ENCODE data around the gene HTR3D. TPM values are rescaled to one million over a fixed set of nuclear protein-coding genes. Genes with fewer than 3 reads are reported as not detected.
"Not testable (repeated sequence)": the region's sequence is repeated elsewhere in the genome, so short reads cannot be mapped to it uniquely, and the experiment has no call there.

The HTR3D gene
- total RNA-seq, 4 donors from 2014 or later = not detected

GRCh38 chr3:184059424-184059823 is 27.9 kb downstream of the HTR3D start:
- intact Hi-C loops (cut with DNase I) = no loop called here
- 72 to 77% methylated on average over 3 to 7 of the region's 7 CpGs for WGBS, 2 donors
- no peaks in the 10 kb centered on the region for H3K4me1 ChIP-seq
- TF ChIP-seq CTCF (IDR thresholded peaks at IDR 0.05) = no peak
- TF ChIP-seq POLR2A (IDR thresholded peaks at IDR 0.05) = no peak
- DNase-seq = no peak
- no peaks in the 10 kb centered on the region for H3K9me3 ChIP-seq
- H3K27me3 ChIP-seq = peaks cover 0 to 30% (median 0%) of the 10 kb centered on the region in 4 donors
- no peak overlapping the region for H3K4me3 ChIP-seq
- H3K27ac ChIP-seq = no peak overlapping the region
- H3K36me3 ChIP-seq = no peaks in the 10 kb centered on the region

- no peak for DNase-seq
- no peak overlapping the region for H3K4me3 ChIP-seq
- no peaks in the 10 kb centered on the region for H3K36me3 ChIP-seq
- no peaks in the 10 kb centered on the region for H3K9me3 ChIP-seq
- TF ChIP-seq POLR2A (IDR thresholded peaks at IDR 0.05) = no peak
- TF ChIP-seq CTCF (IDR thresholded peaks at IDR 0.05) = no peak
- no peaks in the 10 kb centered on the region for H3K4me1 ChIP-seq
- H3K27me3 ChIP-seq = peaks cover 0 to 21% (median 0%) of the 10 kb centered on the region in 4 donors
- intact Hi-C loops (cut with DNase I) = no loop called here
- H3K27ac ChIP-seq = no peak overlapping the region
Observed at GRCh38 chr3:184062637-184063036, 31.1 kb downstream of the HTR3D start.

GRCh38 chr3:184066211-184066610 is 34.7 kb downstream of the HTR3D start:
- no peak overlapping the region for H3K4me3 ChIP-seq
- WGBS, 2 donors = 85 to 96% methylated on average over 2 of the region's 2 CpGs
- intact Hi-C loops (cut with DNase I) = no loop called here
- H3K9me3 ChIP-seq = no peaks in the 10 kb centered on the region
- no peak for DNase-seq
- no peak for TF ChIP-seq POLR2A (IDR thresholded peaks at IDR 0.05)
- TF ChIP-seq CTCF (IDR thresholded peaks at IDR 0.05) = no peak
- H3K36me3 ChIP-seq = no peaks in the 10 kb centered on the region
- peaks cover 0 to 13% (median 0%) of the 10 kb centered on the region in 4 donors for H3K27me3 ChIP-seq
- H3K4me1 ChIP-seq = no peaks in the 10 kb centered on the region
- no peak overlapping the region for H3K27ac ChIP-seq

GRCh38 chr3:184067573-184068055 is 36.1 kb downstream of the HTR3D start:
- DNase-seq = no peak
- Histone ChIP-seq H3K9me3 (no peaks in the 10 kb centered on the region), H3K27me3 (peaks cover 0 to 13% (median 0%) of the 10 kb centered on the region in 4 donors), H3K4me3 (no peak overlapping the region), H3K27ac (no peak overlapping the region), H3K36me3 (no peaks in the 10 kb centered on the region), H3K4me1 (no peaks in the 10 kb centered on the region)
- WGBS, 2 donors = 60 to 80% methylated on average over 5 to 6 of the region's 6 CpGs
- TF ChIP-seq POLR2A (IDR thresholded peaks at IDR 0.05) (no peak), CTCF (IDR thresholded peaks at IDR 0.05) (no peak)
- intact Hi-C loops (cut with DNase I) = no loop called here

- H3K4me1 ChIP-seq = no peaks in the 10 kb centered on the region
- WGBS, 2 donors = 74 to 82% methylated on average over 3 to 5 of the region's 5 CpGs
- DNase-seq = no peak
- no peak overlapping the region for H3K27ac ChIP-seq
- TF ChIP-seq POLR2A (IDR thresholded peaks at IDR 0.05) (no peak), CTCF (IDR thresholded peaks at IDR 0.05) (no peak)
- H3K27me3 ChIP-seq = peaks cover 0 to 13% (median 0%) of the 10 kb centered on the region in 4 donors
- no peaks in the 10 kb centered on the region for H3K36me3 ChIP-seq
- H3K4me3 ChIP-seq = no peak overlapping the region
- no peaks in the 10 kb centered on the region for H3K9me3 ChIP-seq
- intact Hi-C loops (cut with DNase I) = no loop called here
Observed at GRCh38 chr3:184068344-184068743, 36.8 kb downstream of the HTR3D start.

GRCh38 chr3:184071142-184071541 is 39.6 kb downstream of the HTR3D start:
- H3K36me3 ChIP-seq; H3K4me1 ChIP-seq; H3K27ac ChIP-seq; DNase-seq; intact Hi-C loops (cut with DNase I); H3K9me3 ChIP-seq; H3K27me3 ChIP-seq; H3K4me3 ChIP-seq: not testable (repeated sequence)
- 91 to 95% methylated on average over 7 of the region's 7 CpGs for WGBS, 2 donors
